ENCODE data around the gene ARHGAP18.

The ARHGAP18 gene

GRCh38 chr6:129709769-129710449 is at the start of gene ARHGAP18:
Gene ARHGAP18 (minus strand): TSS chr6:129710177. CDS start chr6:129710136, 41 bp downstream.
- TF ChIP-seq, protein P1, sequence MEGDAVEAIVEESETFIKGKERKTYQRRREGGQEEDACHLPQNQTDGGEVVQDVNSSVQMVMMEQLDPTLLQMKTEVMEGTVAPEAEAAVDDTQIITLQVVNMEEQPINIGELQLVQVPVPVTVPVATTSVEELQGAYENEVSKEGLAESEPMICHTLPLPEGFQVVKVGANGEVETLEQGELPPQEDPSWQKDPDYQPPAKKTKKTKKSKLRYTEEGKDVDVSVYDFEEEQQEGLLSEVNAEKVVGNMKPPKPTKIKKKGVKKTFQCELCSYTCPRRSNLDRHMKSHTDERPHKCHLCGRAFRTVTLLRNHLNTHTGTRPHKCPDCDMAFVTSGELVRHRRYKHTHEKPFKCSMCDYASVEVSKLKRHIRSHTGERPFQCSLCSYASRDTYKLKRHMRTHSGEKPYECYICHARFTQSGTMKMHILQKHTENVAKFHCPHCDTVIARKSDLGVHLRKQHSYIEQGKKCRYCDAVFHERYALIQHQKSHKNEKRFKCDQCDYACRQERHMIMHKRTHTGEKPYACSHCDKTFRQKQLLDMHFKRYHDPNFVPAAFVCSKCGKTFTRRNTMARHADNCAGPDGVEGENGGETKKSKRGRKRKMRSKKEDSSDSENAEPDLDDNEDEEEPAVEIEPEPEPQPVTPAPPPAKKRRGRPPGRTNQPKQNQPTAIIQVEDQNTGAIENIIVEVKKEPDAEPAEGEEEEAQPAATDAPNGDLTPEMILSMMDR (IDR thresholded peaks at IDR 0.05; ENCODE audit: low read length, missing control alignments), result no peak
- peak within 1 kb of the TSS; percentile 80 for H3K4me3 ChIP-seq (replicated peaks; ENCODE audit: low read depth, low read length)
- peak; percentile 92 for DNase-seq (ENCODE audit: low read depth)

DNA sequence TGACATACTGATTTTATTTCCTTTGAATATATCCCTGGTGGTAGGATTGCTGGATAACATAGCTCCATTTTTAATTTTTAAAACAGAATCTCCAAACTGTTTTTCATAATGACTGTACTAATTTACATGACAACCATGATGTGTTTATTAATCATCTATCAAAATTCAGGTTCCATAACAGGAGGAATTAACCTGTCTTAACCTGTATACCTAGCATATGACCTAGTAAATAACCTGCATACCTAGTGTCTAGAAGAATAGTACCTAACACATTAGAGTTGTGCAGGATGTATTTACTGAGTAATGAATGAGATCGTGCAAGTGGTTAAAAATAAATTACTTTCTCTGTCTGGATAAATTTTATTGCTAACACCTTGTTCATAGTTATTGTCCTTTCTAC is 45.8 kb upstream of the ARHGAP18 start:
- DNase-seq (ENCODE audit: low read depth), result no peak
- TF ChIP-seq, protein P1 (IDR thresholded peaks at IDR 0.05; ENCODE audit: low read length, missing control alignments), result no peak
- H3K4me3 ChIP-seq (replicated peaks; ENCODE audit: low read depth, low read length), result no peak overlapping the region

DNA sequence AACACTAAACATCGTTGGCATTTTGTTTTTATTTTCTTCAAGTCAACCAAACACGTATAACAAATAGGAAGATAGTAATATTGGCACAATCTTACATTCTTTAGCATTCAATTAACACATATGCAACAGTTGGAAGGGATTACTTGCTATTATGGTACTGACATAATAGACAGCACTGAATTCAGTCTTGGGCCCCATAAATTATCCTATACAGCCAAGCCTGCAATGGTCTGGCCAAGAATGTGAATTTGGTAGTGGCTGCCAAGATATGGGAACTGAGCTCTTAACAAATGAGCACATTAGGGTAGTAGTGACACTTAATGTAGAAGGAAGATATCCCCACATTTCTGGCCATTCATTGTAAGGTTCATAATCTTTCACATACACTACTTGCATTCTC is 44.8 kb upstream of the ARHGAP18 start:
- no peak overlapping the region for H3K4me3 ChIP-seq (replicated peaks; ENCODE audit: low read depth, low read length)
- DNase-seq (ENCODE audit: low read depth), result no peak
- TF ChIP-seq, protein P1 (IDR thresholded peaks at IDR 0.05; ENCODE audit: low read length, missing control alignments), result no peak

GRCh38 chr6:129753422-129753821 is 43.4 kb upstream of the ARHGAP18 start:
- no peak overlapping the region for H3K4me3 ChIP-seq (replicated peaks; ENCODE audit: low read depth, low read length)
- TF ChIP-seq, protein P1 (IDR thresholded peaks at IDR 0.05; ENCODE audit: low read length, missing control alignments), result no peak
- DNase-seq (ENCODE audit: low read depth), result peak; percentile 44

DNA sequence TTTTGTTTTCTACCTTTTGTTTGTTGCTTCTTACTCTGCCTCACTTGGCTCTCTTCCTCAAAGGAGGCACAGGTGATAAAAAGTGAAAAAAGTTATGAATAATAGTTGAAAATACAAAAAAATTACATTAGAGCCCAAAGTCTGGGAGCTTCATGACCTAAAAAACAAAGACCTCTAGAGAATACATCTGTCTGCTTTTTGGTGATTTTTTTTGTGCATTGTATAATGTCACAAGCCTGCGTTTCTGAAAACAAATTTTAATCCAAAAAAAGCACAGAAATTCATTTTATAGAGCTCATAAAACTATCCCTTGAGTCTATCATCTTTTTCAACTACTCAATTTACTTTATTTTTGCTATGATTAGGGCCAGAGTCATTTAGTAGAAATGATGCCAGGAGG is 41.4 kb upstream of the ARHGAP18 start:
- TF ChIP-seq, protein P1 (IDR thresholded peaks at IDR 0.05; ENCODE audit: low read length, missing control alignments), result no peak
- H3K4me3 ChIP-seq (replicated peaks; ENCODE audit: low read depth, low read length), result no peak overlapping the region
- no peak for DNase-seq (ENCODE audit: low read depth)

DNA sequence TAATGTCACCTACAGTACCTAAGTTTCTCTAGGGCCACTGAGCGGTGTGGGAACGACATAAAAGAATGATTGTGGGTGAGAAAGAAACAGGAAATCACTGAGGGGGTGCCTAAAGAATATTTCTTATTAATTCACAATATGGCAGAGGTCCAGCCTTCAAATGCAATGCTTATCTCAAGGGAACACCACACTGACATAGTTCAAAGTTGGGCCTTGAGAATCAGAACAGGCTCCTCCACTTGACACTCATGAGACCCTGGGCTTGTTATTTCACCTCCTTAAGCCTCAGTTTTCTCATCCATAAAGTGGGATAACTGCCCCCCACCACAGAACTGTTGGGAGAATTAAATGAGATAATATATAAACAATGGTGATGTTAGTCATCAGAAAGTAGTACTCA is 40.4 kb upstream of the ARHGAP18 start:
- no peak overlapping the region for H3K4me3 ChIP-seq (replicated peaks; ENCODE audit: low read depth, low read length)
- TF ChIP-seq, protein P1 (IDR thresholded peaks at IDR 0.05; ENCODE audit: low read length, missing control alignments), result no peak
- DNase-seq (ENCODE audit: low read depth), result peak; percentile 35

GRCh38 chr6:129749749-129750120 is 39.8 kb upstream of the ARHGAP18 start:
- TF ChIP-seq, protein P1 (IDR thresholded peaks at IDR 0.05; ENCODE audit: low read length, missing control alignments), result no peak
- no peak overlapping the region for H3K4me3 ChIP-seq (replicated peaks; ENCODE audit: low read depth, low read length)
- DNase-seq (ENCODE audit: low read depth), result peak; percentile 87

Measured in fibroblast of pulmonary artery (primary cell).